Mesendoderm (in vitro differentiated cells): ENCODE measurements around the gene FAM168A.

Experiments used
- DNase-seq: peaks from one replicate; pipeline ENCODE4 v3.0.0; 2013
- H2AK5ac ChIP-seq: 2 replicates; pipeline ENCODE4 v1.6.1; 2013; ENCODE audit warnings: low read length, inconsistent platforms
- H2BK120ac ChIP-seq: 2 replicates; pipeline ENCODE4 v1.6.1; 2013; ENCODE audit warnings: low read depth, mild to moderate bottlenecking, low read length, moderate library complexity, mixed read lengths
- H2BK15ac ChIP-seq: replicated peaks from 2 replicates; pipeline ENCODE4 v1.6.1; 2013; ENCODE audit warnings: low read depth, mild to moderate bottlenecking, moderate library complexity
- H2BK5ac ChIP-seq: 2 replicates; pipeline ENCODE4 v1.6.1; 2013; ENCODE audit warnings: low read length, inconsistent platforms
- H3K18ac ChIP-seq: 2 replicates; pipeline ENCODE4 v1.6.1; 2013; ENCODE audit warnings: mild to moderate bottlenecking, low read length, mixed read lengths
- H3K23ac ChIP-seq: one replicate; pipeline ENCODE4 v1.6.1; 2013; ENCODE audit warnings: low read length
- H3K27ac ChIP-seq: 2 replicates; pipeline ENCODE4 v1.5.1; 2013; ENCODE audit warnings: low read depth, mild to moderate bottlenecking, inconsistent platforms, low read length, moderate library complexity
- H3K27me3 ChIP-seq: 2 replicates; pipeline ENCODE4 v1.6.1; 2013; ENCODE audit warnings: low read length, control low read depth, mild to moderate bottlenecking, inconsistent platforms; ENCODE audit not compliant: insufficient read depth, poor library complexity
- H3K36me3 ChIP-seq: 2 replicates; pipeline ENCODE4 v1.6.1; 2013; ENCODE audit warnings: low read length, inconsistent platforms; ENCODE audit not compliant: control insufficient read depth, insufficient read depth
- H3K4ac ChIP-seq: one replicate; pipeline ENCODE4 v1.6.1; 2013; ENCODE audit warnings: low read depth, mild to moderate bottlenecking, low read length, moderate library complexity
- H3K4me1 ChIP-seq: 2 replicates; pipeline ENCODE4 v1.6.1; 2013; ENCODE audit warnings: low read depth, low read length, inconsistent platforms; ENCODE audit not compliant: control insufficient read depth
- H3K4me2 ChIP-seq: 2 replicates; pipeline ENCODE4 v1.6.1; 2013; ENCODE audit warnings: low read length
- H3K4me3 ChIP-seq: 2 replicates; pipeline ENCODE4 v1.5.1; 2013; ENCODE audit warnings: mild to moderate bottlenecking, low read length
- H3K56ac ChIP-seq: one replicate; pipeline ENCODE4 v1.6.1; 2013; ENCODE audit warnings: low read length
- H3K79me1 ChIP-seq: 2 replicates; pipeline ENCODE4 v1.6.1; 2013; ENCODE audit warnings: low read length, inconsistent platforms
- H3K79me2 ChIP-seq: 2 replicates; pipeline ENCODE4 v1.6.1; 2013; ENCODE audit warnings: mild to moderate bottlenecking, low read length; ENCODE audit not compliant: control insufficient read depth, insufficient read depth
- H3K9ac ChIP-seq: 2 replicates; pipeline ENCODE4 v1.6.1; 2013; ENCODE audit warnings: low read length, inconsistent platforms
- H4K5ac ChIP-seq: one replicate; pipeline ENCODE4 v1.6.1; 2013; ENCODE audit warnings: low read length
- H4K8ac ChIP-seq: one replicate; pipeline ENCODE4 v1.6.1; 2013; ENCODE audit warnings: low read depth, mild to moderate bottlenecking, control low read depth, low read length, moderate library complexity
- WGBS: extraction: QIAGEN DNeasy Blood & Tissue Kit; methylation state at CpG from one replicate; pipeline ENCODE4 v1.1.7; 2013; ENCODE audit warnings: low lambda C conversion rate, missing lambda C conversion rate; ENCODE audit not compliant: insufficient coverage; ENCODE audit errors: extremely low coverage; 5-methylcytosine and 5-hydroxymethylcytosine counted together

FAM168A gene

DNA sequence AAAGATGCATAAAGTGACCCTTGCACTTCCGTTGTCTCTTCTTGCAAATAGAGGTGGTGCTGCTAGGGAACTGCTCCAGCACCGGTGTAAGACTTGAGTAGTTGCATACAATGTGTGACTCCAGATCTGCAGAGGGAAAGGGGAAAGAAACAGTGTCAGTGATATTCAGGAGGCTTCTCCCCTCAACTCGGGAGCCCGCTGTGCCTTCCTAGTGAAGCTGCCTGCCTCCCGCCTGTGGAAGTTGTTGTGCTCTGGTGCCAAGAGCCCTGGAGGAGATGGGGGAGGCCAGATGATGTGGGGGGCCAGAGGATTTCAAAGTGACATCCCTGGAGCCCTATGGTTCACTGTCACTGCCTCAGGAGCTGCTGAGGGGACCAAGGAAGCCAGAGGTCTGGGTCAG lies 191.3 kb downstream of the FAM168A start:
- no CpG with 5 or more reads among the region's 5 CpGs for WGBS
- H2BK5ac ChIP-seq = no peak overlapping the region
- no peak overlapping the region for H3K9ac ChIP-seq
- peaks cover 2% of the 10 kb centered on the region for H3K36me3 ChIP-seq
- no peak overlapping the region for H3K4me2 ChIP-seq
- H2AK5ac ChIP-seq = no peak overlapping the region
- no peak overlapping the region for H2BK15ac ChIP-seq
- no peak overlapping the region for H3K4ac ChIP-seq
- no peak overlapping the region for H2BK120ac ChIP-seq
- H4K5ac ChIP-seq = no peak overlapping the region
- no peaks in the 10 kb centered on the region for H3K27me3 ChIP-seq
- H3K56ac ChIP-seq = no peak overlapping the region
- no peak overlapping the region for H3K27ac ChIP-seq
- no peak overlapping the region for H3K4me3 ChIP-seq
- H3K18ac ChIP-seq = no peak overlapping the region
- H3K4me1 ChIP-seq = no peaks in the 10 kb centered on the region
- H3K79me2 ChIP-seq = no peaks in the 10 kb centered on the region
- DNase-seq = no peak
- H3K79me1 ChIP-seq = no peaks in the 10 kb centered on the region
- H4K8ac ChIP-seq = no peak overlapping the region
- H3K23ac ChIP-seq = no peak overlapping the region

DNA sequence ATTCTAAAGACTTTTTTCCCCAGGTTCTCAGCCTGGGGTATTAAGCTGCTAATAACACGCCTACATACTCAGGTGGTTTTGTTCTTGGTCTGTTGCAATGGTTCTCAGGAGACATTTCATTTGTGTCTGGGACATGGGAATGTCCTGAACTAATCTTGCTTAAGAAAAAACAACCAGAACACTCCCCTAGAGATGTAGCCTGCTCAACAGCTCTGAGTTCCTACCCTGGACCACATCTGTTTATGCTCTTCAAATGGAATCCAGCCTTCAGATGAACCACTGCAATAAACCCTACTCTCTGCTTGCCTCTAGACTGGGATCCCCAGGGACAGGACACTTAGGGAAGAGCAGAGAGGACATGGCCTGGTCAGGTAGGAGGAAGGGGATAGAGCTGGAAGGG lies 191.8 kb downstream of the FAM168A start:
- no peak overlapping the region for H3K4ac ChIP-seq
- H2BK5ac ChIP-seq = no peak overlapping the region
- no peak overlapping the region for H3K56ac ChIP-seq
- DNase-seq = no peak
- no peak overlapping the region for H3K23ac ChIP-seq
- no peak overlapping the region for H3K4me3 ChIP-seq
- H2BK15ac ChIP-seq = no peak overlapping the region
- no peak overlapping the region for H4K8ac ChIP-seq
- peaks cover 2% of the 10 kb centered on the region for H3K36me3 ChIP-seq
- H3K27me3 ChIP-seq = no peaks in the 10 kb centered on the region
- no peak overlapping the region for H3K9ac ChIP-seq
- H4K5ac ChIP-seq = no peak overlapping the region
- H3K79me1 ChIP-seq = no peaks in the 10 kb centered on the region
- no CpG with 5 or more reads among the region's 1 CpG for WGBS
- no peaks in the 10 kb centered on the region for H3K4me1 ChIP-seq
- no peak overlapping the region for H3K27ac ChIP-seq
- no peaks in the 10 kb centered on the region for H3K79me2 ChIP-seq
- H3K18ac ChIP-seq = no peak overlapping the region
- no peak overlapping the region for H2BK120ac ChIP-seq
- no peak overlapping the region for H3K4me2 ChIP-seq
- H2AK5ac ChIP-seq = no peak overlapping the region

- Histone ChIP-seq H2BK5ac (no peak overlapping the region), H3K18ac (no peak overlapping the region), H3K4me2 (no peak overlapping the region), H3K4me1 (no peaks in the 10 kb centered on the region), H3K27me3 (no peaks in the 10 kb centered on the region), H3K56ac (no peak overlapping the region), H3K4ac (no peak overlapping the region), H3K4me3 (no peak overlapping the region), H2AK5ac (no peak overlapping the region), H4K8ac (no peak overlapping the region), H4K5ac (no peak overlapping the region), H3K36me3 (peaks cover 2% of the 10 kb centered on the region), H2BK15ac (no peak overlapping the region), H3K79me1 (no peaks in the 10 kb centered on the region), H3K23ac (no peak overlapping the region), H2BK120ac (no peak overlapping the region), H3K27ac (no peak overlapping the region), H3K79me2 (no peaks in the 10 kb centered on the region), H3K9ac (no peak overlapping the region)
- no peak for DNase-seq
- no CpG with 5 or more reads among the region's 8 CpGs for WGBS
Observed at GRCh38 chr11:73405146-73405510, 192.8 kb downstream of the FAM168A start.

GRCh38 chr11:73404506-73405145 lies 193.3 kb downstream of the FAM168A start:
- no peak overlapping the region for H3K18ac ChIP-seq
- no CpG with 5 or more reads among the region's 5 CpGs for WGBS

DNA sequence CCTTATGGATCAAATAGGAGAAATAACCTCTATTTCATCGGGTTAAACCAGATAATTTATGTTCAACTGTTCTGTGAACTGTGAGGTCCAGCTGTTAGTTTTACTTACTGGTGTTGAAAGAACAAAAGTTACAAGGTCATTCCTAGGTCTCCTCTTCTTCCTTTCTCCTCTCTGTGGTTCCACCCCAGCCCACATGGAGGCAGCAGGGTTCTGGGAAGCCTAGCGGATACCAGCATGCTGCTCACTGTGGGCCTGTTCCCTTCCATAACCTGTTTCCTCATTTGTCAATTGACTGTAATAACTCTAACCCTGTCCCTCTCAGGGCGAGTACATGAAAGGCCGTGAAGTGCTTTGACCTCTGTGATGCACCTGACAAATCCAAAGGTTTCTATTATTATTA lies 193.9 kb downstream of the FAM168A start:
- H3K4ac ChIP-seq = no peak overlapping the region
- no peak overlapping the region for H3K4me2 ChIP-seq
- no peaks in the 10 kb centered on the region for H3K79me2 ChIP-seq
- H3K18ac ChIP-seq = no peak overlapping the region
- no peak overlapping the region for H3K23ac ChIP-seq
- no peak overlapping the region for H2AK5ac ChIP-seq
- no CpG with 5 or more reads among the region's 4 CpGs for WGBS
- no peaks in the 10 kb centered on the region for H3K79me1 ChIP-seq
- H3K4me1 ChIP-seq = no peaks in the 10 kb centered on the region
- H3K4me3 ChIP-seq = no peak overlapping the region
- no peaks in the 10 kb centered on the region for H3K27me3 ChIP-seq
- H3K56ac ChIP-seq = no peak overlapping the region
- no peak overlapping the region for H4K5ac ChIP-seq
- H3K27ac ChIP-seq = no peak overlapping the region
- no peak overlapping the region for H4K8ac ChIP-seq
- DNase-seq = peak; percentile 76
- H2BK120ac ChIP-seq = no peak overlapping the region
- H2BK5ac ChIP-seq = no peak overlapping the region
- no peak overlapping the region for H3K9ac ChIP-seq
- H2BK15ac ChIP-seq = no peak overlapping the region
- peaks cover 2% of the 10 kb centered on the region for H3K36me3 ChIP-seq

More at GRCh38 chr11:73404506-73405145, 193.3 kb downstream of the FAM168A start:
- Histone ChIP-seq H2BK5ac (no peak overlapping the region), H2BK120ac (no peak overlapping the region), H3K9ac (no peak overlapping the region), H2BK15ac (no peak overlapping the region), H4K5ac (no peak overlapping the region), H3K27me3 (no peaks in the 10 kb centered on the region), H3K4ac (no peak overlapping the region), H3K4me1 (no peaks in the 10 kb centered on the region), H3K36me3 (peaks cover 2% of the 10 kb centered on the region), H3K4me3 (no peak overlapping the region), H2AK5ac (no peak overlapping the region), H3K56ac (no peak overlapping the region), H4K8ac (no peak overlapping the region), H3K79me2 (no peaks in the 10 kb centered on the region), H3K23ac (no peak overlapping the region), H3K27ac (no peak overlapping the region), H3K4me2 (no peak overlapping the region), H3K79me1 (no peaks in the 10 kb centered on the region)
- DNase-seq = no peak

DNA sequence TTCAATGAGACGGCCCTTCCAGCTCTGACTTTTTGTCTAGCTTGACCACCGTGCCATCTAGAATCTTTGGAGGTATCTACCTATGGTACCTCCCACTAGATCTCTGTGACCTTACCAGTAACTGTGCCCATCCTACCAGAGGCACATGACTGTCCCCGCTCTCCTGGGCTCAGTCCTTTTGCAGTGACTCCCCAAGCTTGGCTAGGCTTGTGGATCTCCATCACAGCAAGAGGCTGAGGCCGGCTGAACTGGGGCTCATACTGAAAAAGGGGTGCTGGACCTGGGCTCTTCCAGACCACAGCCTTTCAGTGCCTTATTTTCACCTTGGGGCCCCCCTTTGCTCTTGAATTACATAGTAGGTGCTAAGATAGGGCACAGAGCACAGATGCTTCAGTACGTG lies 194.4 kb downstream of the FAM168A start:
- Histone ChIP-seq H3K23ac (no peak overlapping the region), H3K36me3 (peaks cover 2% of the 10 kb centered on the region), H3K4ac (no peak overlapping the region), H4K5ac (no peak overlapping the region), H3K4me2 (no peak overlapping the region), H2AK5ac (no peak overlapping the region), H3K27me3 (no peaks in the 10 kb centered on the region), H3K4me3 (no peak overlapping the region), H3K27ac (no peak overlapping the region), H3K18ac (no peak overlapping the region), H3K9ac (no peak overlapping the region), H2BK5ac (no peak overlapping the region), H4K8ac (no peak overlapping the region), H3K79me2 (no peaks in the 10 kb centered on the region), H3K79me1 (no peaks in the 10 kb centered on the region), H3K4me1 (no peaks in the 10 kb centered on the region), H2BK15ac (no peak overlapping the region), H2BK120ac (no peak overlapping the region), H3K56ac (no peak overlapping the region)
- WGBS = no CpG with 5 or more reads among the region's 5 CpGs
- DNase-seq = no peak
